GM23338 (cell line): ENCODE measurements around the gene SYT13. TPM values are rescaled to one million over a fixed set of nuclear protein-coding genes. Genes with fewer than 3 reads are reported as not detected.

Experiments used
- ATAC-seq: fragments of 200-7000 bp; cut with Tn5 transposase; 3 replicates; pipeline ENCODE4 v1.9.1; 2020
- DNase-seq: peaks from one replicate; pipeline ENCODE4 v3.0.0-alpha.2; 2015; ENCODE audit warnings: low spot score
- H2AFZ ChIP-seq: fragments of 200-600 bp; sonication (generic); 2 replicates; pipeline ENCODE4 v1.8.0; 2016; ENCODE audit warnings: antibody characterized with exemption, mild to moderate bottlenecking, moderate library complexity
- H3F3A ChIP-seq: fragments of 200-600 bp; sonication (generic); replicated peaks from 2 replicates; pipeline ENCODE4 v1.8.0; 2017; ENCODE audit warnings: antibody characterized with exemption, mixed run types, low read depth
- H3K27ac ChIP-seq: fragments of 200-600 bp; sonication (generic); 2 replicates; pipeline ENCODE4 v1.6.1; 2016; ENCODE audit warnings: low read depth
- H3K27me3 ChIP-seq: fragments of 200-600 bp; sonication (generic); 2 replicates; pipeline ENCODE4 v1.8.0; 2016; ENCODE audit warnings: mild to moderate bottlenecking, mixed run types, moderate library complexity; ENCODE audit not compliant: insufficient read depth
- H3K36me3 ChIP-seq: fragments of 200-600 bp; sonication (generic); 2 replicates; pipeline ENCODE4 v1.8.0; 2016; ENCODE audit warnings: mild to moderate bottlenecking; ENCODE audit not compliant: insufficient read depth
- H3K4me1 ChIP-seq: fragments of 200-600 bp; sonication (generic); 2 replicates; pipeline ENCODE4 v1.8.0; 2016; ENCODE audit warnings: mild to moderate bottlenecking, moderate library complexity; ENCODE audit not compliant: insufficient read depth
- H3K4me2 ChIP-seq: fragments of 200-600 bp; sonication (generic); 2 replicates; pipeline ENCODE4 v1.7.1; 2017; ENCODE audit warnings: mixed run types
- H3K4me3 ChIP-seq: fragments of 200-600 bp; sonication (generic); 2 replicates; pipeline ENCODE4 v1.6.1; 2016; ENCODE audit warnings: mixed run types
- H3K79me2 ChIP-seq: fragments of 200-600 bp; sonication (generic); replicated peaks from 2 replicates; pipeline ENCODE4 v1.8.0; 2017; ENCODE audit warnings: mild to moderate bottlenecking; ENCODE audit not compliant: insufficient read depth
- H3K9me2 ChIP-seq: fragments of 200-600 bp; sonication (generic); 2 replicates; pipeline ENCODE4 v1.8.0; 2017; ENCODE audit not compliant: insufficient read depth
- H4K20me1 ChIP-seq: fragments of 200-600 bp; sonication (generic); replicated peaks from 2 replicates; pipeline ENCODE4 v1.8.0; 2017; ENCODE audit warnings: mild to moderate bottlenecking; ENCODE audit not compliant: insufficient read depth
- H3K27ac Mint-ChIP-seq: 2 replicates; pipeline ENCODE4 v1.8.0; 2020; ENCODE audit warnings: inconsistent platforms, mild to moderate bottlenecking, moderate library complexity, mixed read lengths
- H3K27me3 Mint-ChIP-seq: 3 replicates; pipeline ENCODE4 v1.8.0; 2022; ENCODE audit warnings: low read depth, mild to moderate bottlenecking, moderate library complexity, mixed read lengths, inconsistent platforms; ENCODE audit not compliant: insufficient read depth, poor library complexity
- H3K36me3 Mint-ChIP-seq: 3 replicates; pipeline ENCODE4 v1.8.0; 2021; ENCODE audit warnings: low read depth, mild to moderate bottlenecking, inconsistent platforms, moderate library complexity, mixed read lengths
- H3K4me1 Mint-ChIP-seq: 3 replicates; pipeline ENCODE4 v1.8.0; 2020; ENCODE audit warnings: mild to moderate bottlenecking, inconsistent platforms, mixed read lengths
- H3K4me3 Mint-ChIP-seq: 3 replicates; pipeline ENCODE4 v1.8.0; 2021; ENCODE audit warnings: moderate library complexity, mild to moderate bottlenecking, inconsistent platforms, mixed read lengths
- H3K9me3 Mint-ChIP-seq: 3 replicates; pipeline ENCODE4 v1.8.0; 2020; ENCODE audit warnings: moderate library complexity, mild to moderate bottlenecking, inconsistent platforms, mixed read lengths
- JUNB ChIP-seq: IDR thresholded peaks from one replicate; pipeline ENCODE4 v1.6.1; 2016; ENCODE audit warnings: antibody characterized with exemption; ENCODE audit not compliant: unreplicated experiment
- POLR2AphosphoS5 ChIP-seq: IDR thresholded peaks from 2 replicates; pipeline ENCODE4 v1.6.1; 2016; ENCODE audit warnings: antibody characterized with exemption, low read depth
- STAT1 ChIP-seq: IDR thresholded peaks from one replicate; pipeline ENCODE4 v1.6.1; 2016; ENCODE audit warnings: antibody characterized with exemption; ENCODE audit not compliant: unreplicated experiment
- ZNF331 ChIP-seq: fragments of 250-450 bp; sonication (Bioruptor Pico); IDR thresholded peaks from 2 replicates; pipeline ENCODE4 v1.5.0; 2020; ENCODE audit warnings: low read depth, mild to moderate bottlenecking, moderate library complexity
- polyA plus RNA-seq: library from polyadenylated mRNA; unstranded; fragments of >200 nt; fragmentation: Nextera tagmentation; extraction: Ambion mirVana; gene quantifications from 2 replicates; pipeline ENCODE4 v1.2.1, GENCODE V29; 2016
- total RNA-seq: library from RNA; depleted of rRNA; stranded (reverse); fragments of >200 nt; shearing (Covaris generic); gene quantifications from 2 replicates; pipeline ENCODE4 v1.2.3, GENCODE V29; 2014
- TF ChIP-seq, protein P1 (sequence below): IDR thresholded peaks from one replicate; pipeline ENCODE4 v1.6.1; 2018; ENCODE audit warnings: antibody characterized with exemption; ENCODE audit not compliant: unreplicated experiment
- TF ChIP-seq, protein P2 (sequence below): fragments of 250-450 bp; sonication (Bioruptor Pico); IDR thresholded peaks from 2 replicates; pipeline ENCODE4 v1.5.0; 2020; ENCODE audit warnings: mild to moderate bottlenecking, moderate library complexity
- TF ChIP-seq, protein P3 (sequence below), 2 experiments: fragments of 200-600 bp in 1 of 2; sonication (generic) in 1 of 2; conservative IDR thresholded peaks; 2 replicates each; pipeline versions ENCODE4 v1.5.1 to v1.6.1; 2016 to 2017; ENCODE audit warnings: antibody characterized with exemption in 2 of 2, low read depth in 2 of 2, mild to moderate bottlenecking in 2 of 2, moderate library complexity in 1 of 2

The SYT13 gene
- total and polyA plus RNA-seq, 2 experiments from 2014 or later: 3.4 to 16.3 TPM

DNA sequence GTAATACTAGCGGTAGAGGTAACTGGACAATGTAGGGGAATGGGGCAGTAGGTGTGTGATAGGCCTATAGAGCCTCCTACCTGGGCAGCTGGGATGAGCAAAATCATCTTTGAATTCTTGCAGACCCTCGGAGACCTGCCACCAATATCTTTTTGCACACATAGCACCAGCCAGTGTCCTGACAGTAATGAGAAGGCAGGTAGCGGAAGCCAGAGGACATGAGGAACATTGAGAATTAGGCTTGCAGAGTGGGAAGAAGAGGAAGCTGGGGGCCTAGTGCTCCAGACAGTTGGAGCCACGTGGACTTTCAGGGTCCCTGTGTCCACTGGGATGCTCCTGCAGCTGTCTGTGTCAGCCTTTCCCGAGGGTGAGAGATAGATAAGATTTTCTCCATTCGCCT, 17.2 kb upstream of the SYT13 start:
- H4K20me1 ChIP-seq: no peaks in the 10 kb centered on the region
- no peak overlapping the region for H3K4me3 ChIP-seq
- no peak for DNase-seq
- no peak overlapping the region for H3K4me2 ChIP-seq
- Mint-ChIP-seq H3K9me3 (no peaks in the 10 kb centered on the region; the same call in 2 of the 3 replicates), H3K27me3 (peaks cover 8% of the 10 kb centered on the region), H3K27ac (no peak overlapping the region), H3K4me1 (peaks cover 11% of the 10 kb centered on the region), H3K4me3 (no peak overlapping the region), H3K36me3 (no peaks in the 10 kb centered on the region)
- 0 out of 2 replicates have a peak, but pooled peaks cover 3% of the 10 kb centered on the region for H3K4me1 ChIP-seq
- TF ChIP-seq, protein P1, sequence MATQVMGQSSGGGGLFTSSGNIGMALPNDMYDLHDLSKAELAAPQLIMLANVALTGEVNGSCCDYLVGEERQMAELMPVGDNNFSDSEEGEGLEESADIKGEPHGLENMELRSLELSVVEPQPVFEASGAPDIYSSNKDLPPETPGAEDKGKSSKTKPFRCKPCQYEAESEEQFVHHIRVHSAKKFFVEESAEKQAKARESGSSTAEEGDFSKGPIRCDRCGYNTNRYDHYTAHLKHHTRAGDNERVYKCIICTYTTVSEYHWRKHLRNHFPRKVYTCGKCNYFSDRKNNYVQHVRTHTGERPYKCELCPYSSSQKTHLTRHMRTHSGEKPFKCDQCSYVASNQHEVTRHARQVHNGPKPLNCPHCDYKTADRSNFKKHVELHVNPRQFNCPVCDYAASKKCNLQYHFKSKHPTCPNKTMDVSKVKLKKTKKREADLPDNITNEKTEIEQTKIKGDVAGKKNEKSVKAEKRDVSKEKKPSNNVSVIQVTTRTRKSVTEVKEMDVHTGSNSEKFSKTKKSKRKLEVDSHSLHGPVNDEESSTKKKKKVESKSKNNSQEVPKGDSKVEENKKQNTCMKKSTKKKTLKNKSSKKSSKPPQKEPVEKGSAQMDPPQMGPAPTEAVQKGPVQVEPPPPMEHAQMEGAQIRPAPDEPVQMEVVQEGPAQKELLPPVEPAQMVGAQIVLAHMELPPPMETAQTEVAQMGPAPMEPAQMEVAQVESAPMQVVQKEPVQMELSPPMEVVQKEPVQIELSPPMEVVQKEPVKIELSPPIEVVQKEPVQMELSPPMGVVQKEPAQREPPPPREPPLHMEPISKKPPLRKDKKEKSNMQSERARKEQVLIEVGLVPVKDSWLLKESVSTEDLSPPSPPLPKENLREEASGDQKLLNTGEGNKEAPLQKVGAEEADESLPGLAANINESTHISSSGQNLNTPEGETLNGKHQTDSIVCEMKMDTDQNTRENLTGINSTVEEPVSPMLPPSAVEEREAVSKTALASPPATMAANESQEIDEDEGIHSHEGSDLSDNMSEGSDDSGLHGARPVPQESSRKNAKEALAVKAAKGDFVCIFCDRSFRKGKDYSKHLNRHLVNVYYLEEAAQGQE: no peak
- TF ChIP-seq POLR2AphosphoS5 (no peak), JUNB (no peak), STAT1 (no peak), ZNF331 (CRISPR knock-in tag) (no peak)
- TF ChIP-seq, protein P2, sequence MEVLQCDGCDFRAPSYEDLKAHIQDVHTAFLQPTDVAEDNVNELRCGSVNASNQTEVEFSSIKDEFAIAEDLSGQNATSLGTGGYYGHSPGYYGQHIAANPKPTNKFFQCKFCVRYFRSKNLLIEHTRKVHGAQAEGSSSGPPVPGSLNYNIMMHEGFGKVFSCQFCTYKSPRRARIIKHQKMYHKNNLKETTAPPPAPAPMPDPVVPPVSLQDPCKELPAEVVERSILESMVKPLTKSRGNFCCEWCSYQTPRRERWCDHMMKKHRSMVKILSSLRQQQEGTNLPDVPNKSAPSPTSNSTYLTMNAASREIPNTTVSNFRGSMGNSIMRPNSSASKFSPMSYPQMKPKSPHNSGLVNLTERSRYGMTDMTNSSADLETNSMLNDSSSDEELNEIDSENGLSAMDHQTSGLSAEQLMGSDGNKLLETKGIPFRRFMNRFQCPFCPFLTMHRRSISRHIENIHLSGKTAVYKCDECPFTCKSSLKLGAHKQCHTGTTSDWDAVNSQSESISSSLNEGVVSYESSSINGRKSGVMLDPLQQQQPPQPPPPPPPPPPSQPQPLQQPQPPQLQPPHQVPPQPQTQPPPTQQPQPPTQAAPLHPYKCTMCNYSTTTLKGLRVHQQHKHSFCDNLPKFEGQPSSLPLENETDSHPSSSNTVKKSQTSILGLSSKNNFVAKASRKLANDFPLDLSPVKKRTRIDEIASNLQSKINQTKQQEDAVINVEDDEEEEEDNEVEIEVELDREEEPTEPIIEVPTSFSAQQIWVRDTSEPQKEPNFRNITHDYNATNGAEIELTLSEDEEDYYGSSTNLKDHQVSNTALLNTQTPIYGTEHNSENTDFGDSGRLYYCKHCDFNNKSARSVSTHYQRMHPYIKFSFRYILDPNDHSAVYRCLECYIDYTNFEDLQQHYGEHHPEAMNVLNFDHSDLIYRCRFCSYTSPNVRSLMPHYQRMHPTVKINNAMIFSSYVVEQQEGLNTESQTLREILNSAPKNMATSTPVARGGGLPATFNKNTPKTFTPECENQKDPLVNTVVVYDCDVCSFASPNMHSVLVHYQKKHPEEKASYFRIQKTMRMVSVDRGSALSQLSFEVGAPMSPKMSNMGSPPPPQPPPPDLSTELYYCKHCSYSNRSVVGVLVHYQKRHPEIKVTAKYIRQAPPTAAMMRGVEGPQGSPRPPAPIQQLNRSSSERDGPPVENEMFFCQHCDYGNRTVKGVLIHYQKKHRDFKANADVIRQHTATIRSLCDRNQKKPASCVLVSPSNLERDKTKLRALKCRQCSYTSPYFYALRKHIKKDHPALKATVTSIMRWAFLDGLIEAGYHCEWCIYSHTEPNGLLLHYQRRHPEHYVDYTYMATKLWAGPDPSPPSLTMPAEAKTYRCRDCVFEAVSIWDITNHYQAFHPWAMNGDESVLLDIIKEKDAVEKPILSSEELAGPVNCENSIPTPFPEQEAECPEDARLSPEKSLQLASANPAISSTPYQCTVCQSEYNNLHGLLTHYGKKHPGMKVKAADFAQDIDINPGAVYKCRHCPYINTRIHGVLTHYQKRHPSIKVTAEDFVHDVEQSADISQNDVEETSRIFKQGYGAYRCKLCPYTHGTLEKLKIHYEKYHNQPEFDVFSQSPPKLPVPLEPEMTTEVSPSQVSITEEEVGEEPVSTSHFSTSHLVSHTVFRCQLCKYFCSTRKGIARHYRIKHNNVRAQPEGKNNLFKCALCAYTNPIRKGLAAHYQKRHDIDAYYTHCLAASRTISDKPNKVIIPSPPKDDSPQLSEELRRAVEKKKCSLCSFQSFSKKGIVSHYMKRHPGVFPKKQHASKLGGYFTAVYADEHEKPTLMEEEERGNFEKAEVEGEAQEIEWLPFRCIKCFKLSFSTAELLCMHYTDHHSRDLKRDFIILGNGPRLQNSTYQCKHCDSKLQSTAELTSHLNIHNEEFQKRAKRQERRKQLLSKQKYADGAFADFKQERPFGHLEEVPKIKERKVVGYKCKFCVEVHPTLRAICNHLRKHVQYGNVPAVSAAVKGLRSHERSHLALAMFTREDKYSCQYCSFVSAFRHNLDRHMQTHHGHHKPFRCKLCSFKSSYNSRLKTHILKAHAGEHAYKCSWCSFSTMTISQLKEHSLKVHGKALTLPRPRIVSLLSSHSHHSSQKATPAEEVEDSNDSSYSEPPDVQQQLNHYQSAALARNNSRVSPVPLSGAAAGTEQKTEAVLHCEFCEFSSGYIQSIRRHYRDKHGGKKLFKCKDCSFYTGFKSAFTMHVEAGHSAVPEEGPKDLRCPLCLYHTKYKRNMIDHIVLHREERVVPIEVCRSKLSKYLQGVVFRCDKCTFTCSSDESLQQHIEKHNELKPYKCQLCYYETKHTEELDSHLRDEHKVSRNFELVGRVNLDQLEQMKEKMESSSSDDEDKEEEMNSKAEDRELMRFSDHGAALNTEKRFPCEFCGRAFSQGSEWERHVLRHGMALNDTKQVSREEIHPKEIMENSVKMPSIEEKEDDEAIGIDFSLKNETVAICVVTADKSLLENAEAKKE (CRISPR knock-in tag): no peak
- TF ChIP-seq, protein P3, sequence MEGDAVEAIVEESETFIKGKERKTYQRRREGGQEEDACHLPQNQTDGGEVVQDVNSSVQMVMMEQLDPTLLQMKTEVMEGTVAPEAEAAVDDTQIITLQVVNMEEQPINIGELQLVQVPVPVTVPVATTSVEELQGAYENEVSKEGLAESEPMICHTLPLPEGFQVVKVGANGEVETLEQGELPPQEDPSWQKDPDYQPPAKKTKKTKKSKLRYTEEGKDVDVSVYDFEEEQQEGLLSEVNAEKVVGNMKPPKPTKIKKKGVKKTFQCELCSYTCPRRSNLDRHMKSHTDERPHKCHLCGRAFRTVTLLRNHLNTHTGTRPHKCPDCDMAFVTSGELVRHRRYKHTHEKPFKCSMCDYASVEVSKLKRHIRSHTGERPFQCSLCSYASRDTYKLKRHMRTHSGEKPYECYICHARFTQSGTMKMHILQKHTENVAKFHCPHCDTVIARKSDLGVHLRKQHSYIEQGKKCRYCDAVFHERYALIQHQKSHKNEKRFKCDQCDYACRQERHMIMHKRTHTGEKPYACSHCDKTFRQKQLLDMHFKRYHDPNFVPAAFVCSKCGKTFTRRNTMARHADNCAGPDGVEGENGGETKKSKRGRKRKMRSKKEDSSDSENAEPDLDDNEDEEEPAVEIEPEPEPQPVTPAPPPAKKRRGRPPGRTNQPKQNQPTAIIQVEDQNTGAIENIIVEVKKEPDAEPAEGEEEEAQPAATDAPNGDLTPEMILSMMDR (conservative IDR thresholded peaks at IDR 0.05; ENCODE audit: low read depth in 2 of 2): no peak
- H3K27ac ChIP-seq: no peak overlapping the region
- no peak for ATAC-seq
- no peaks in the 10 kb centered on the region for H3K36me3 ChIP-seq
- H3K9me2 ChIP-seq: no peaks in the 10 kb centered on the region
- H3F3A ChIP-seq: no peaks in the 10 kb centered on the region
- H3K79me2 ChIP-seq: no peaks in the 10 kb centered on the region
- peaks cover 7% of the 10 kb centered on the region; the same call in 1 of the 2 replicates for H3K27me3 ChIP-seq
- H2AFZ ChIP-seq: no peak overlapping the region
